Panc1 (cell line): Measurements from ENCODE around the gene PAFAH1B1. TPM values are rescaled to one million over a fixed set of nuclear protein-coding genes. Genes with fewer than 3 reads are reported as not detected.

ENCODE experiments used
- ATAC-seq: fragments of 200-7000 bp; cut with Tn5 transposase; 2 replicates; pipeline ENCODE4 v1.9.1; 2020; ENCODE audit warnings: mild to moderate bottlenecking, moderate library complexity
- BruUV-seq: library from RNA; stranded (reverse); fragments of 400-500 nt; replicated peaks from 2 replicates; lab custom pipeline; 2021; lab: Mats Ljungman, UMichigan
- CTCF ChIA-PET: fragments of 300-600 bp; sonication (Branson Sonifier 250); formaldehyde crosslinking; loops from one replicate; lab custom pipeline; 2022; ENCODE audit warnings: antibody characterized with exemption; lab: Charles Lee
- POLR2A ChIA-PET: fragments of 300-600 bp; sonication (Branson Sonifier 250); formaldehyde crosslinking; loops from one replicate; lab custom pipeline; 2022; ENCODE audit warnings: antibody characterized with exemption; lab: Charles Lee
- DNase-seq: peaks from one replicate; pipeline ENCODE4 v3.0.0-alpha.2; 2010; ENCODE audit warnings: low read depth, low spot score
- H3K27ac ChIP-seq: 2 replicates; pipeline ENCODE4 v1.5.1; 2011; ENCODE audit warnings: mild to moderate bottlenecking, low read length, inconsistent platforms
- H3K27me3 ChIP-seq: fragments of 200-500 bp; sonication (Bioruptor generic); 2 replicates; pipeline ENCODE4 v1.6.0; 2014; ENCODE audit warnings: low read length, inconsistent platforms; ENCODE audit not compliant: control insufficient read depth, insufficient read depth
- H3K36me3 ChIP-seq: fragments of 200-500 bp; sonication (Bioruptor generic); 2 replicates; pipeline ENCODE4 v1.5.1; 2014; ENCODE audit warnings: inconsistent platforms, mild to moderate bottlenecking, low read length, moderate library complexity; ENCODE audit not compliant: control insufficient read depth, insufficient read depth
- H3K4me1 ChIP-seq: 2 replicates; pipeline ENCODE4 v1.5.1; 2011; ENCODE audit warnings: inconsistent platforms, mild to moderate bottlenecking, low read length, moderate library complexity; ENCODE audit not compliant: control insufficient read depth, insufficient read depth
- H3K4me3 ChIP-seq, 2 experiments: 2 replicates each; pipeline ENCODE4 v1.5.1; 2011 to 2012; ENCODE audit warnings: low read depth in 2 of 2, low read length in 2 of 2, mild to moderate bottlenecking in 2 of 2, inconsistent platforms in 1 of 2, moderate library complexity in 1 of 2
- H3K9me3 ChIP-seq: fragments of 200-500 bp; sonication (Bioruptor generic); 2 replicates; pipeline ENCODE4 v1.5.1; 2014; ENCODE audit warnings: low read depth, mild to moderate bottlenecking, inconsistent platforms, low read length, moderate library complexity; ENCODE audit not compliant: control insufficient read depth, insufficient read depth
- CTCF ChIP-seq: fragments of 450-650 bp; IDR thresholded peaks from 2 replicates; pipeline ENCODE4 v1.5.1; 2017; ENCODE audit warnings: mild to moderate bottlenecking
- POLR2AphosphoS5 ChIP-seq: IDR thresholded peaks from 2 replicates; pipeline ENCODE4 v1.6.1; 2012; ENCODE audit warnings: mild to moderate bottlenecking, low read depth, low read length, moderate library complexity
- REST ChIP-seq, 2 experiments: IDR thresholded peaks; 2 replicates each; pipeline ENCODE4 v1.6.1; 2011 to 2012; ENCODE audit warnings: low read depth in 2 of 2, control low read depth in 1 of 2, low read length in 1 of 2, mild to moderate bottlenecking in 1 of 2, moderate library complexity in 1 of 2; ENCODE audit not compliant: insufficient read depth in 1 of 2
- SIN3A ChIP-seq: IDR thresholded peaks from 2 replicates; pipeline ENCODE4 v1.6.1; 2012; ENCODE audit warnings: low read depth, mild to moderate bottlenecking, low read length, moderate library complexity, borderline replicate concordance; ENCODE audit not compliant: insufficient read depth
- TCF7L2 ChIP-seq: IDR thresholded peaks from 2 replicates; pipeline ENCODE4 v1.6.1; 2011; ENCODE audit warnings: mild to moderate bottlenecking, low read depth, low read length, inconsistent platforms
- in situ Hi-C: cut with HindIII; loops from 2 replicates; pipeline ENCODE4 v1.10.0; 2016; ENCODE audit warnings: low sequenced_read_pairs, low pct_unique_long_range_greater_than_20kb
- intact Hi-C: fragments of 100-400 bp; cut with micrococcal nuclease; formaldehyde crosslinking; loops from one replicate; pipeline ENCODE4 v1.10.0; 2022; ENCODE audit not compliant: unreplicated experiment
- total RNA-seq: library from RNA; stranded (reverse); gene quantifications from one replicate; pipeline ENCODE4 v1.2.1, GENCODE V29; 2021; ENCODE audit not compliant: unreplicated experiment

Gene PAFAH1B1
- total RNA-seq, 1 experiment from 2014 or later = 120 TPM

GRCh38 chr17:2611627-2612026 is 18.2 kb downstream of the PAFAH1B1 start:
- TSS peak; percentile 45 for BruUV-seq
- intact Hi-C loops (no loop called here), in situ Hi-C loops (no loop called here)
- ChIA-PET POLR2A (interaction anchor here (0.6 kb wide), 1 partner anchor 22 kb away, joined by 4 read pairs; no protein-coding TSS in a partner anchor), CTCF (interaction anchor here (0.6 kb wide), 1 partner anchor 222 kb away, joined by 6 read pairs; no protein-coding TSS in a partner anchor)
- Histone ChIP-seq H3K36me3 (no peaks in the 10 kb centered on the region), H3K27me3 (no peaks in the 10 kb centered on the region), H3K9me3 (no peaks in the 10 kb centered on the region), H3K4me1 (peaks cover 9% of the 10 kb centered on the region), H3K27ac (no peak overlapping the region), H3K4me3 (no peak overlapping the region)
- no peak for DNase-seq
- ATAC-seq = no peak
- TF ChIP-seq REST (IDR thresholded peaks at IDR 0.05; ENCODE audit: insufficient read depth in 1 of 2, low read depth in 2 of 2, low read length in 1 of 2) (no peak), TCF7L2 (no peak), SIN3A (no peak), CTCF (no peak), POLR2AphosphoS5 (no peak)

- H3K4me3 ChIP-seq = no peak overlapping the region
- intact Hi-C loops = no loop called here
- TF ChIP-seq REST (IDR thresholded peaks at IDR 0.05; ENCODE audit: insufficient read depth in 1 of 2, low read depth in 2 of 2, low read length in 1 of 2) = no peak
- no peak for TF ChIP-seq TCF7L2
- no peak for TF ChIP-seq POLR2AphosphoS5
- TF ChIP-seq SIN3A = no peak
- TF ChIP-seq CTCF = no peak
- H3K9me3 ChIP-seq = no peaks in the 10 kb centered on the region
- no peak overlapping the region for H3K27ac ChIP-seq
- POLR2A ChIA-PET = no interaction called here
- in situ Hi-C loops = no loop called here
- H3K36me3 ChIP-seq = no peaks in the 10 kb centered on the region
- peaks cover 9% of the 10 kb centered on the region for H3K4me1 ChIP-seq
- BruUV-seq = no TSS peak
- H3K27me3 ChIP-seq = no peaks in the 10 kb centered on the region
- ATAC-seq = no peak
- DNase-seq = no peak
- CTCF ChIA-PET = no interaction called here
Observed at GRCh38 chr17:2612630-2613029, 19.2 kb downstream of the PAFAH1B1 start.
